PC-3 (cell line): ENCODE results near the gene MELK.

Source experiments
- CTCF ChIP-seq: fragments of 300-600 bp; sonication (generic); conservative IDR thresholded peaks from 2 replicates; pipeline ENCODE4 v1.5.1; 2017; ENCODE audit warnings: antibody characterized with exemption, low read depth, mild to moderate bottlenecking, low read length
- EZH2 ChIP-seq: fragments of 300-600 bp; sonication (generic); IDR thresholded peaks from one replicate; pipeline ENCODE4 v1.6.1; 2017; ENCODE audit warnings: antibody characterized with exemption, mild to moderate bottlenecking, low read length; ENCODE audit not compliant: unreplicated experiment

GRCh38 chr9:36676091-36676490, 103.4 kb downstream of the MELK start:
- TF ChIP-seq CTCF (no peak), EZH2 (no peak)
